WI38 (cell line): Measurements from ENCODE around the gene MDH2.
"Not testable (repeated sequence)": the region's sequence is repeated elsewhere in the genome, so short reads cannot be mapped to it uniquely, and the experiment has no call there.

Source experiments
- H3K4me3 ChIP-seq: 2 replicates; pipeline ENCODE4 v1.5.1; 2011; ENCODE audit warnings: low read depth, mild to moderate bottlenecking, control low read depth, low read length
- CTCF ChIP-seq: IDR thresholded peaks from 2 replicates; pipeline ENCODE4 v1.5.1; 2012; ENCODE audit warnings: low read depth, mild to moderate bottlenecking, control low read depth, low read length

The MDH2 gene

GRCh38 chr7:76047811-76048667 lies at the start of gene MDH2, which contains the start of gene STYXL1:
Gene MDH2 (plus strand): TSS chr7:76048106. CDS start chr7:76048161, 55 bp downstream.
Gene STYXL1 (minus strand): TSS chr7:76048000. CDS start chr7:76030523, 17,477 bp downstream.
- peak within 1 kb of the TSS; percentile 99 for H3K4me3 ChIP-seq
- no peak for TF ChIP-seq CTCF

GRCh38 chr7:76000566-76000965 lies 47.3 kb upstream of the MDH2 start:
- no peak for TF ChIP-seq CTCF

GRCh38 chr7:76002139-76002538 lies 45.8 kb upstream of the MDH2 start:
- no peak overlapping the region for H3K4me3 ChIP-seq
- no peak for TF ChIP-seq CTCF

More at GRCh38 chr7:76000566-76000965, 47.3 kb upstream of the MDH2 start:
- no peak overlapping the region for H3K4me3 ChIP-seq

- no peak overlapping the region for H3K4me3 ChIP-seq
- TF ChIP-seq CTCF = no peak
These were observed 45.1 kb upstream of the MDH2 start for GRCh38 chr7:76002822-76003221.

DNA sequence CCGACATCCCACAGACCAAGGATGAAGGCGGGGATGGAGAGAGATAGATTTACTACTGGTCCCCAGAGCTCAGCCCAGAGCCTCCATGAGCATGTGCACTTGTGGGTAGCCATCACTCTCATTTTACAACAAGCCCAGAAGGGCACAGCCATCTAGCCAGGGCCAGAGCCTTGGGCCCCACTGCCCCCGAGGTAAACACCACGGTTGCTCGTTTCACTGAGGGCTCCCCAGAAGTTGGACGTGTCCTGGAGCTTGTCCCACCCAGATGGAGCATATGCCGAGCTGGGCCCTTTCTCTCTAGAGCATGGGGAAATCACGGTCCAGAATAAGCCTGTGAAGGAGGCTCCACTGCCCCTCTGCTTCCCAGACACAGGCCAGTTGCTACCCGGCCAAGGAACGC lies 44.6 kb upstream of the MDH2 start:
- TF ChIP-seq CTCF = no peak
- H3K4me3 ChIP-seq = no peak overlapping the region

DNA sequence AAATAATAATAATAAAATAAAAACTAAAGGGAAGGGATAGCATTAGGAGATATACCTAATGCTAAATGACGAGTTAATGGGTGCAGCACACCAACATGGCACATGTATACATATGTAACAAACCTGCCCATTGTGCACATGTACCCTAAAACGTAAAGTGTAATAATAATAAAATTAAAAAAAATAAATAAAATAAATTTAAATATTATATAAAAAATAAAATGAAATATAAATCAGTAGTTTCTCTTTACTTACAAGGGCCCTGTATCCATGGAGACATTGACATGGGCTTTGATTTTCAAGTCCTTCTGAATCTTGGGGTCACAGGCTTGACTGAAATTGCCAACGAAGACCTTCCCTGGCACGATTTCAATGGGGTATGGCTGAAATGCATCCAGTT lies 42.9 kb upstream of the MDH2 start:
- H3K4me3 ChIP-seq = not testable (repeated sequence)

- TF ChIP-seq CTCF = no peak
- no peak overlapping the region for H3K4me3 ChIP-seq
These were observed 39.7 kb upstream of the MDH2 start for GRCh38 chr7:76008156-76008687.
